HCT116 (cell line): ENCODE results near the gene TBC1D4. TPM values are rescaled to one million over a fixed set of nuclear protein-coding genes. Genes with fewer than 3 reads are reported as not detected.

Experiments
- ATAC-seq: fragments of 200-7000 bp; cut with Tn5 transposase; 2 replicates; pipeline ENCODE4 v1.9.1; 2020; ENCODE audit warnings: mild to moderate bottlenecking, moderate library complexity
- BruUV-seq: library from RNA; stranded (reverse); fragments of 400-500 nt; replicated peaks from 2 replicates; lab custom pipeline; 2021; lab: Mats Ljungman, UMichigan
- CTCF ChIA-PET: fragments of 300-600 bp; sonication (Branson Sonifier 250); formaldehyde crosslinking; loops from one replicate; lab custom pipeline; 2021; ENCODE audit warnings: antibody characterized with exemption; lab: Charles Lee
- POLR2A ChIA-PET: fragments of 300-600, 350-600 bp; sonication (Branson Sonifier 250); formaldehyde crosslinking; loops from one replicate; lab custom pipeline; 2021; ENCODE audit warnings: antibody characterized with exemption; lab: Charles Lee
- RAD21 ChIA-PET, 2 experiments: fragments of 300-600 bp; sonication (Branson Sonifier 250); formaldehyde crosslinking; loops; one replicate each; lab custom pipeline; 2023; ENCODE audit warnings: low total read pairs in 2 of 2; ENCODE audit not compliant: uncharacterized antibody in 2 of 2, unreplicated experiment in 2 of 2, low non-redundant PET in 1 of 2; lab: Charles Lee
- DNase-seq: peaks from one replicate; pipeline ENCODE4 v3.0.0-alpha.2; 2010; ENCODE audit warnings: low read depth, low spot score
- H2AFZ ChIP-seq: fragments of 200-600 bp; shearing (Covaris generic), sonication (generic); 2 replicates; pipeline ENCODE4 v1.6.1; 2017; ENCODE audit warnings: low read depth, mixed run types, mixed read lengths, antibody characterized with exemption, low read length; ENCODE audit not compliant: poor library complexity, severe bottlenecking
- H3K27ac ChIP-seq: 2 replicates; pipeline ENCODE4 v1.5.1; 2012; ENCODE audit warnings: low read depth, low read length
- H3K27me3 ChIP-seq: fragments of 200-600 bp; sonication (generic); 2 replicates; pipeline ENCODE4 v1.6.1; 2016; ENCODE audit warnings: mixed run types, low read length, mixed read lengths; ENCODE audit not compliant: insufficient read depth
- H3K36me3 ChIP-seq, 2 experiments: fragments of 200-500 bp in 1 of 2; fragments of 200-600 bp in 1 of 2; sonication (Bioruptor generic) in 1 of 2; sonication (generic) in 1 of 2; 2 replicates each; pipeline versions ENCODE4 v1.5.1 to v1.6.1; 2014 to 2016; ENCODE audit warnings: low read length in 2 of 2, inconsistent platforms in 1 of 2, mixed read lengths in 1 of 2, mixed run types in 1 of 2; ENCODE audit not compliant: insufficient read depth in 2 of 2, control insufficient read depth in 1 of 2
- H3K4me1 ChIP-seq, 2 experiments: fragments of 200-600 bp in 1 of 2; sonication (generic) in 1 of 2; 2 replicates each; pipeline versions ENCODE4 v1.5.1 to v1.6.1; 2012 to 2017; ENCODE audit warnings: low read length in 2 of 2, inconsistent platforms in 1 of 2, mild to moderate bottlenecking in 1 of 2, mixed read lengths in 1 of 2, mixed run types in 1 of 2, moderate library complexity in 1 of 2; ENCODE audit not compliant: insufficient read depth in 2 of 2, control insufficient read depth in 1 of 2
- H3K4me2 ChIP-seq: fragments of 200-600 bp; sonication (generic); 2 replicates; pipeline ENCODE4 v1.6.1; 2017; ENCODE audit warnings: mixed run types, low read length, mixed read lengths
- H3K4me3 ChIP-seq, 2 experiments: fragments of 200-600 bp in 1 of 2; sonication (generic) in 1 of 2; replicated peaks in 1 of 2; 2 replicates each; pipeline ENCODE4 v1.5.1; 2011 to 2016; ENCODE audit warnings: low read length in 2 of 2, control low read depth in 1 of 2, low read depth in 1 of 2, mild to moderate bottlenecking in 1 of 2, mixed read lengths in 1 of 2, mixed run types in 1 of 2
- H3K79me2 ChIP-seq: fragments of 200-600 bp; sonication (generic); 2 replicates; pipeline ENCODE4 v1.6.1; 2017; ENCODE audit warnings: mild to moderate bottlenecking, mixed run types, low read length, moderate library complexity, mixed read lengths; ENCODE audit not compliant: insufficient read depth
- H3K9ac ChIP-seq: fragments of 200-600 bp; sonication (generic); 2 replicates; pipeline ENCODE4 v1.6.1; 2016; ENCODE audit warnings: low read length, mixed read lengths
- H3K9me2 ChIP-seq: fragments of 200-600 bp; sonication (generic), shearing (Covaris generic); 2 replicates; pipeline ENCODE4 v1.6.1; 2017; ENCODE audit warnings: mixed run types, mild to moderate bottlenecking, moderate library complexity; ENCODE audit not compliant: insufficient read depth
- H3K9me3 ChIP-seq, 2 experiments: fragments of 200-500 bp in 1 of 2; fragments of 200-600 bp in 1 of 2; sonication (Bioruptor generic) in 1 of 2; sonication (generic) in 1 of 2; 2 replicates each; pipeline ENCODE4 v1.6.1; 2014 to 2017; ENCODE audit warnings: low read length in 2 of 2, mixed read lengths in 2 of 2, inconsistent platforms in 1 of 2, low read depth in 1 of 2, mild to moderate bottlenecking in 1 of 2, mixed run types in 1 of 2, moderate library complexity in 1 of 2; ENCODE audit not compliant: control insufficient read depth in 1 of 2, insufficient read depth in 1 of 2
- H4K20me1 ChIP-seq: fragments of 200-600 bp; sonication (generic), shearing (Covaris generic); 2 replicates; pipeline ENCODE4 v1.6.1; 2017; ENCODE audit warnings: mixed run types, mild to moderate bottlenecking, moderate library complexity; ENCODE audit not compliant: insufficient read depth
- CBX3 ChIP-seq: IDR thresholded peaks from 2 replicates; pipeline ENCODE4 v1.6.1; 2012; ENCODE audit warnings: low read depth
- EGR1 ChIP-seq: IDR thresholded peaks from 2 replicates; pipeline ENCODE4 v1.6.1; 2012; ENCODE audit warnings: low read depth
- ELF1 ChIP-seq: IDR thresholded peaks from 2 replicates; pipeline ENCODE4 v1.6.1; 2012; ENCODE audit warnings: low read depth, borderline replicate concordance
- EZH2 ChIP-seq: fragments of 200-600 bp; sonication (generic); IDR thresholded peaks from 2 replicates; pipeline ENCODE4 v1.6.1; 2017; ENCODE audit warnings: antibody characterized with exemption, mixed run types
- FOSL1 ChIP-seq: IDR thresholded peaks from 2 replicates; pipeline ENCODE4 v1.6.1; 2012; ENCODE audit warnings: low read depth
- JUND ChIP-seq: IDR thresholded peaks from 2 replicates; pipeline ENCODE4 v1.6.1; 2012
- POLR2A ChIP-seq: IDR thresholded peaks from 2 replicates; pipeline ENCODE4 v1.7.0; 2011; ENCODE audit warnings: borderline replicate concordance; ENCODE audit not compliant: insufficient read depth, insufficient read length; ENCODE audit errors: extremely low read depth
- POLR2AphosphoS5 ChIP-seq: IDR thresholded peaks from 2 replicates; pipeline ENCODE4 v1.6.1; 2011; ENCODE audit warnings: mild to moderate bottlenecking, low read depth, low read length, moderate library complexity
- REST ChIP-seq: IDR thresholded peaks from 2 replicates; pipeline ENCODE4 v1.6.1; 2012; ENCODE audit warnings: low read depth
- SIN3A ChIP-seq: IDR thresholded peaks from 2 replicates; pipeline ENCODE4 v1.6.1; 2012; ENCODE audit warnings: low read depth
- SP1 ChIP-seq: IDR thresholded peaks from 2 replicates; pipeline ENCODE4 v1.6.1; 2012; ENCODE audit warnings: low read depth
- SRF ChIP-seq: IDR thresholded peaks from 2 replicates; pipeline ENCODE4 v1.6.1; 2012; ENCODE audit warnings: low read depth
- YY1 ChIP-seq: IDR thresholded peaks from 2 replicates; pipeline ENCODE4 v1.6.1; 2011; ENCODE audit warnings: low read length, low read depth, moderate library complexity, mild to moderate bottlenecking; ENCODE audit not compliant: insufficient replicate concordance; ENCODE audit errors: extremely low read depth
- intact Hi-C: fragments of 100-400 bp; cut with micrococcal nuclease; formaldehyde crosslinking; loops from 2 replicates; pipeline ENCODE4 v1.10.0; 2022
- total RNA-seq: library from RNA; stranded (reverse); gene quantifications from one replicate; pipeline ENCODE4 v1.2.1, GENCODE V29; 2021; ENCODE audit not compliant: unreplicated experiment
- TF ChIP-seq, protein P1 (sequence below): IDR thresholded peaks from 2 replicates; pipeline ENCODE4 v1.6.1; 2012
- TF ChIP-seq, protein P2 (sequence below), 3 experiments: fragments of 200-600 bp in 1 of 3; sonication (generic) in 1 of 3; IDR thresholded peaks in 2 of 3; conservative IDR thresholded peaks in 1 of 3; 2 replicates each; pipeline ENCODE4 v1.5.1; 2012 to 2017; ENCODE audit warnings: low read depth in 2 of 3, low read length in 2 of 3, antibody characterized with exemption in 1 of 3, borderline replicate concordance in 1 of 3, control low read depth in 1 of 3, mild to moderate bottlenecking in 1 of 3, mixed read lengths in 1 of 3, mixed run types in 1 of 3, moderate library complexity in 1 of 3; ENCODE audit not compliant: insufficient read depth in 1 of 3

Gene TBC1D4
- total RNA-seq, 1 experiment from 2014 or later: 24.6 TPM

DNA sequence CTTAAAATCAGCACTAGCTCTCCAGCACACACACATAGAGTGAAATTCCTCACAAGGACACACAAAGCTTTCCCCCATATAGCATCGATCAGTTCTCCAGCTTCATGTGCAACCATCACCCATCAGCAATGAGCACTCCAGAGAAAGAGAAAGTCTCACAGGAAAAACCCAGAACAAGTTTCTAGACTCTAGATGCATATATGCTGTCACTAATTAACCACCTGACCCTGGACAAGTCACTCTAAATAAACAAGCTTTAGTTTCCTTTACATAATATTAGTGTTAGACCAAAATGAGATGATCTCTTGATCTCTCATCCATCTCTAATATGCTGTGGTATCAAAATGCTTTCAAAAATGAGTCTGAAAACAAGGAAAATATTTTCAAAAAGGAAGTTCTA lies 81.2 kb downstream of the TBC1D4 start:
- CTCF ChIA-PET: no interaction called here
- intact Hi-C loops: no loop called here

More for the DNA sequence above, 81.2 kb downstream of the TBC1D4 start:
- no peak overlapping the region for H2AFZ ChIP-seq
- ChIA-PET POLR2A (no interaction called here), RAD21 (no interaction called here)
- no peak for ATAC-seq
- no peaks in the 10 kb centered on the region for H3K36me3 ChIP-seq
- no peak overlapping the region for H3K27ac ChIP-seq
- peaks cover 4 to 12% of the 10 kb centered on the region in 2 experiments; a peak in 2 of 4 replicates for H3K9me3 ChIP-seq
- BruUV-seq: no TSS peak
- H3K9me2 ChIP-seq: no peaks in the 10 kb centered on the region
- no peaks in the 10 kb centered on the region for H3K4me1 ChIP-seq
- no peak overlapping the region for H3K9ac ChIP-seq
- H4K20me1 ChIP-seq: no peaks in the 10 kb centered on the region
- H3K27me3 ChIP-seq: no peaks in the 10 kb centered on the region
- H3K4me3 ChIP-seq: no peak overlapping the region
- DNase-seq: no peak
- TF ChIP-seq JUND (no peak), YY1 (no peak), CBX3 (no peak), SP1 (no peak), FOSL1 (no peak), REST (no peak), POLR2A (no peak), EGR1 (no peak), SRF (no peak), ELF1 (no peak), EZH2 (no peak), SIN3A (no peak), POLR2AphosphoS5 (no peak)
- TF ChIP-seq, protein P1, sequence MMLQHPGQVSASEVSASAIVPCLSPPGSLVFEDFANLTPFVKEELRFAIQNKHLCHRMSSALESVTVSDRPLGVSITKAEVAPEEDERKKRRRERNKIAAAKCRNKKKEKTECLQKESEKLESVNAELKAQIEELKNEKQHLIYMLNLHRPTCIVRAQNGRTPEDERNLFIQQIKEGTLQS: no peak
- TF ChIP-seq, protein P2, sequence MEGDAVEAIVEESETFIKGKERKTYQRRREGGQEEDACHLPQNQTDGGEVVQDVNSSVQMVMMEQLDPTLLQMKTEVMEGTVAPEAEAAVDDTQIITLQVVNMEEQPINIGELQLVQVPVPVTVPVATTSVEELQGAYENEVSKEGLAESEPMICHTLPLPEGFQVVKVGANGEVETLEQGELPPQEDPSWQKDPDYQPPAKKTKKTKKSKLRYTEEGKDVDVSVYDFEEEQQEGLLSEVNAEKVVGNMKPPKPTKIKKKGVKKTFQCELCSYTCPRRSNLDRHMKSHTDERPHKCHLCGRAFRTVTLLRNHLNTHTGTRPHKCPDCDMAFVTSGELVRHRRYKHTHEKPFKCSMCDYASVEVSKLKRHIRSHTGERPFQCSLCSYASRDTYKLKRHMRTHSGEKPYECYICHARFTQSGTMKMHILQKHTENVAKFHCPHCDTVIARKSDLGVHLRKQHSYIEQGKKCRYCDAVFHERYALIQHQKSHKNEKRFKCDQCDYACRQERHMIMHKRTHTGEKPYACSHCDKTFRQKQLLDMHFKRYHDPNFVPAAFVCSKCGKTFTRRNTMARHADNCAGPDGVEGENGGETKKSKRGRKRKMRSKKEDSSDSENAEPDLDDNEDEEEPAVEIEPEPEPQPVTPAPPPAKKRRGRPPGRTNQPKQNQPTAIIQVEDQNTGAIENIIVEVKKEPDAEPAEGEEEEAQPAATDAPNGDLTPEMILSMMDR (IDR thresholded peaks at IDR 0.05 in 2 of 3, conservative IDR thresholded peaks at IDR 0.05 in 1 of 3; ENCODE audit: borderline replicate concordance in 1 of 3, insufficient read depth in 1 of 3, low read depth in 2 of 3, low read length in 2 of 3): no peak
- H3K79me2 ChIP-seq: peaks cover 24% of the 10 kb centered on the region
- no peak overlapping the region for H3K4me2 ChIP-seq
